ENCODE results near the gene DNHD1.

DNHD1 gene

DNA sequence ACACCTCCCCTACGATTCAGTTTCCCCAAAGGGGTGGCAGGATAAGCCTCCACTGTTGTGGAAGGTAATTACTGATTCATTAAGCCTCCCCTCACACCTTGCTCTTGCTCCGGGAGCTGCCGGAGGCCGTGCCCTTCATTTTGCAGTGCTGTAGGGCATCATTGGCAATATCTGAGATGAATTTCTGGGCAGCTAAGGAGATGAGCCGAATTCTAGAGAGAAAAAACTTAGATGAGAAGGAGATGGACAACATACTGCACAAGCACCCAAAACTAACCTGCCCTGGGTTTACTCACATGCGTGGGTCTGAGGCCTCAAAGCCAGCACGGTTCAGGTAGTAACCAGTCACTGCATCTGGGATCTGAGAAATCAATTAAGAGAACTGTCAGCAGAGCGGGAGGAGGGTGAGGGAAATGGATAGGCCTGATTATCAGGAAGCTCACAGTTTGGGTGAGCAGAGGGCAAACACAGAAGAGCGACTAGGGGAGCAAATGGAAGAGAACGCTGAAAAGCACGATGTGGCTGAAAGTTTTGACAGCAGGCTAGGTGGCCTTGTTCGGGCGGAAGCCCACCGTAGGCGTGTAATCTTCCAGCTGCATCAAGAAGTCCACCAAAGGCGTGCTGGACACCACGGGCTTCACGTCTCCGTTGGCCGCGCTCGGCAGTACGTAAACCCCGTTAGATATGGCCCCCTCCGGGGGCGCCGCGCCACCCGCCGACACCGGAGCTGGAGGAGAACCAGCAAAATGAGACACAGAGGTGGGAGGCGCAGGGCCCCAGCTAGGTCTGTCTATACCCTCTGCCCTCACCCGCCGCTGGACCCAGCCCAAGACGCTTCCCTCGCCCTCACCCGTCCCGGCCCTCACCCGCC, 114.2 kb downstream of the DNHD1 start:
- DNase-seq (ENCODE audit: low read depth in 2 of 2): no peak

GRCh38 chr11:6611963-6612212, 114.8 kb downstream of the DNHD1 start:
- no peak for DNase-seq (ENCODE audit: low read depth in 2 of 2)

GRCh38 chr11:6612213-6613041, 115.3 kb downstream of the DNHD1 start, which contains the start of gene TAF10:
Gene TAF10, minus strand, starts transcription at chr11:6612216. Its CDS starts 27 bp downstream, at chr11:6612189.
- peak; percentile 85 to 89 for DNase-seq (ENCODE audit: low read depth in 2 of 2)

- no peak for DNase-seq (ENCODE audit: low read depth in 2 of 2)
These were observed 116.4 kb downstream of the DNHD1 start for GRCh38 chr11:6613496-6613895.

DNA sequence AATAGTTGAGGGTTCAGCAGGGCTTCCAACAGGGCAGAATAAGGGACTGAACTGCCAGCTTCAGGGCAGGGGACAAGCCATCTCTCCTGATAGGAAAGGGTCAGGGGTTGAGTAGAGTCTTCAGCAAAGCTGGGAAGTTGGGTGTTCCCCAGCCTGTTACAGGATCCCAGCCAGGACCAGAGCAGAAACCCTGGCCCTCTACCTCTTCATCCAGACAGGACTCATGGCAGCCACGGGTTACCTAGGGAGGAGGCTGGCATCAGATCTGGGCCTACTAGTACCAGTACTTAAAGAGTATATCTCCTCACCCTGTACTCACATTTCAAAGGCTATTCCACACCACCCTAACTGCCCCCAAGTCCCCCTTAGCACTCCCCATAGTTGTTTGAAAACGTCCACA, 117.4 kb downstream of the DNHD1 start:
- no peak for DNase-seq (ENCODE audit: low read depth in 2 of 2)

GRCh38 chr11:6615046-6615445, 118.0 kb downstream of the DNHD1 start:
- DNase-seq (ENCODE audit: low read depth in 2 of 2): no peak

DNA sequence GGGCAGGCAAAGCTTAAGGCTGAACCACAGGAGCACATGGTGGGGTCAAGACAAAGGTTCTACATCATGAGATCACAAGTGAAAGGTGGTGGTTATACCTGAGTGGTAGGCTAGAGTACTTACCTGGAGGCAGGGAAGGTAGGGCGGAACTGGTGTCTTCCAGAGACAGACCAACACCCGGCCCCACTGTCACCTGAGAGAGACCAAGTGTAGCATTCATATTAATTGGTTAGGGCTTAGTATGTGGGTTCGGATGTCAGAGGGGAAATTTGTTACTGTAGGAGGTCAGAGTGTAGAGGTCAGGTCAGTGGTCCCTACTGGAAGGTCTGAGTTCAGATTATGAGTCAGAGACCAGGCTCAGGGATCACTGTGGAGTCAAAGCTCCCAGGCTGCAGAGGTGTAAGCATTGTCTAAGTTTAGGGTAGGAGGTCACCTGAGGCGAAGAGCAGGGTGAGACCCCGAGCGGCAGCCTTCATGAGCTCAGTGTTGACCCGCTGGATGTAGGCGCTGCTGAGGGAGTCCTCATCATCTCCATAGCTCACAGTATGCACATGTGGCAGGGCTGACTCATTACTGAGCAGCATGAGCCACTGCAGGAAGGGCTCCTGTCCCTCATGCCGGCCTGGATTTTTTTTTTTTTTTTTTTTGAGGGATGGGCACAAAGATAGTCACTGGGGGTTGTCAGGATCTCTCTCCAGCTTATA, 119.0 kb downstream of the DNHD1 start:
- no peak for DNase-seq (ENCODE audit: low read depth in 2 of 2)

- no peak for DNase-seq (ENCODE audit: low read depth in 2 of 2)
These were observed 119.6 kb downstream of the DNHD1 start for GRCh38 chr11:6616596-6617250.

- DNase-seq (ENCODE audit: low read depth in 2 of 2): no peak
These were observed 120.3 kb downstream of the DNHD1 start for GRCh38 chr11:6617315-6617781.

GRCh38 chr11:6618117-6619003, 121.3 kb downstream of the DNHD1 start:
- DNase-seq (ENCODE audit: low read depth in 2 of 2): peak; percentile 59 to 69

- DNase-seq (ENCODE audit: low read depth in 2 of 2): peak; percentile 77 to 85
These were observed 122.1 kb downstream of the DNHD1 start, which contains the start of gene TPP1 for GRCh38 chr11:6619004-6619745. Gene TPP1, minus strand, starts transcription at chr11:6619422. Its CDS starts 22 bp downstream, at chr11:6619400.

DNA sequence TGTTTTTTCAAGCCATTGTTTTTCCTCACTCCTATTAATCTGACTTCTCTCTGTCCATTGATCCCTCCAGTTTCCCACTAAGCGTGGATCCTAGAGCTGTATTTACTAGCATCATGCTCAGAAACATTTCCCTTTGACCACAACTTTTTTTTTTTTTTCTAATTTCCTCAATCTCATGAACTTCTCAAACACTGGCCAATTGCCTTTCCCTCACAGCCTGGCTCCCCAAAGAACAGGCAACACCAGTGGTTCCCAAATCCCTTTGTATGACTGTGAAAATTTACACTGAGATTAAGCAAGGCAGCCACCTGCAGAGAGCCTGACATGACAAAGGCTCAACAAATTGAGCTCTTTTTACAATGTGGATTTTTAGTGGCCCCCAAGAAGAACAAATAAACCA, 123.6 kb downstream of the DNHD1 start:
- DNase-seq (ENCODE audit: low read depth in 2 of 2): no peak

All from stimulated activated CD8-positive, alpha-beta memory T cell treated with anti-CD3 and anti-CD28 coated beads, Interleukin-15, amount 100 ng/mL, for 4 hours (primary cell).